Activated gamma-delta T cell treated with Interleukin-2 at 50 U/mL for 16 hours (primary cell): Measurements from ENCODE around the gene TM9SF4.
A peak's percentile ranks its signal among the peaks of the same experiment; 100 is the strongest.
"Not testable (repeated sequence)": the region's sequence is repeated elsewhere in the genome, so short reads cannot be mapped to it uniquely, and the experiment has no call there.

ENCODE experiments used
- DNase-seq: peaks from one replicate; pipeline ENCODE4 v3.0.0-alpha.2; 2020

TM9SF4 gene

DNA sequence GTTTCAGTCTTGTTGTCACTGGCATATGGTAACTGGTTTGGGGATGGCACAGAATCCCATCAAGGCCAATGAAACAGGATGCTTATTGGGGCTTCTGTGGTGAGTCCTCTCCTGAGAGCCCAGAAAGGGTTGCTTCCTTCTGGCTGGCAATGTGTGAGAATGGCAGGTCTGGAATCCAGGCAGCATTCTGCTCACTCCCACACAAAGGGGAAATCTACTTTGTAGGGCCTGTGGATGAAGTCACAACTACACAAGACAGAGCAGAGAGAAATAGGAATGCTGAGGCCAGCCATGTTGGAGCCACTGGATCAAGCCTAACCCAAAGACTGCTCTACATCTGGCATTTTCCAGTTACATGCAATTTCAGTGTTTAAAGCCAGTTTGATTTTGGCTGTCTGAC, 82.4 kb downstream of the TM9SF4 start:
- no peak for DNase-seq

DNA sequence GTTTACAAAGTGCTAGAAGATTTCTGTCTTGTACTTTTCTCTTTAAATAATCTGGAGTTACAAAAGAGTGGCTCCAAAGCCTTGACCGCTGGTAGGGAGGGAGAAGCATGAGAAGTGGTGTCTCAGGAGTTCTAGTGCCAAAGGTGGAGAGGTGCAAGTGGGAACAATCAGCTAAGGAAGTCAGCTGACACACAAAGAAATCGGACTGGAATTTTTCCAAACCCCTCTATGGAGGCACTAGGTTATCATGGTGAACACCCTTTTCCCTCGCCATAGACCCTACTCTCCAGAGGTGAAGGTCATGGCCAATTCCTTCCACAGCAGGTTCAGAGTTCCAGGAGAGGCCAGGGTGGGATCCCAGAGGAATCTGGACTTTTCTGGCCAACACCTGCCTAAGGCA, 83.2 kb downstream of the TM9SF4 start:
- DNase-seq, result no peak

DNA sequence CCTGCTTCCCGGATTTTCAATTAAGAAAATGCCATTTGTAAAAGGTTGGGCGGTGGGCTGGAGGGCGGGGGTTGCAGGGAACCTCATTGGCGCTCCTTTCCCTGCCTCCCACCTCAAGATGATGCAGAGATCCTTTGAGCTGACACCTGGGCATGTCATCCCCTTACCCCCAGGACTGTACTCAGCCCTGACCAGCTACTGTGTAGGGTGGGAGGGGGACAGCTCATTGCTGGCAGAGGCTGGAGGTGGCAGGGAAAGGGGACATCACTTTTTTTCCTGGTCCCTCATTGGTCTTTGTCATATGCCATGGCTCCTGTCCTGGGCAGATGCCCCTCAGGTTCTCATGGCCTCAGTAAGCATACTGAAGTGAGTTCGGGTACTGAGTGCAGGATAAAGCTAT, 83.8 kb downstream of the TM9SF4 start:
- DNase-seq, result not testable (repeated sequence)

DNA sequence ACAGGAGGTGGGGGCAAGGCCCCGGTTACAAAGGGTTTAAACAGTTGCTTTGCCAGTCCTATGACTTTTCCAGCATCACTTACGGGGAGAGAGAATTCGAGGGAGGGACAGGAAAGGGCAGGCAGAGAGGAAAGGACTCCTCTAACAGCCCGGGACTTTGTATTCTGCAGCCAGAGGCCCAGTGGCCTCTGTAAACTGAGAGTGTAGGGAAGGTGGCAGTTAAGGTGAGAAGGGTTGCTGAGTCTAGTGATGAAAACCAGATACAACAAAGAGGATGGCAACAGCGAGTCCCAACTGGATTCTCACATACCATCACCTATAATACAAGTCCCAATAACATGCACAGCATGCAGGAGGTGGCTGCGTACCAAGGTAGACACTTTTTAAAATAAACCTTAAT, 84.5 kb downstream of the TM9SF4 start:
- no peak for DNase-seq

DNA sequence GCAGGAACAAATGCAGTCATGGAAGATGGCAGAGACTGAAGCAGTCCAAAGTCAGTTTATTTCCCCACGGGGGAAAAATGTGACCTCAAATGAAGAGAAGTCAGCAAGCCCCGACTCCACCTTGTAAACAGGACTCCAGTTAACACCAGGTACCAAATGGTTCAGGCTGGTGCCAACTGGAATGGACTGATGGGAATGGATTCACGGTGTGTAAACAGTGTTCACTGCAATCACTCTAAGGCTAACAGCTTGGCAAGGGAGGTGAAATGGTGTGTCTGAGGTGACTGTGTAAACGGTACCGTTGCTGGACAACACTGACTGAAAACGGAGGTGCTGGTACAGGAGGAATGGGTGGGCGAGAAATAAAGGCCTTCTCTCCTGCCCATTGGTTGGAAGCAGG, 86.1 kb downstream of the TM9SF4 start:
- DNase-seq, result no peak

- not testable (repeated sequence) for DNase-seq
Observed at GRCh38 chr20:32196613-32197012, 87.1 kb downstream of the TM9SF4 start.

- DNase-seq, result not testable (repeated sequence)
Observed at GRCh38 chr20:32197136-32197535, 87.6 kb downstream of the TM9SF4 start.

DNA sequence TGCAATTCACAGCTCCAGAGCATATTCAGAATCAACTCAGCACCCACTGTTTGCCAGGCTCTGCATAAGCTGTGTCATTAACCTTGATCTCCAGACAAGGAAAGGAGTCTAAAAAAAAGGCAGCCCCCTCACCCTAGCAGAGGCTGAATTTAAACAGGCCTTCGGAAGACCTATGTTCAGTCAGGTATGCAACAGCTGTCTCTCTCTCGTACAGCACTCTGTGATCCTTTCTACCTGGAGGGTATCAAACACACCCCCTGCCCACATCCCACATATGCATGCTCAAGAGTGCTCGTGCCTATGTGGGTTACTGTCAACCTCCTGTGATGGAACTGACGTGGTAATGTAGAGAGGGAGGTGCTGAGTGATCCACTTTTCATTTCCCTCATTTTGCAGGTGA, 89.5 kb downstream of the TM9SF4 start:
- DNase-seq, result no peak

DNA sequence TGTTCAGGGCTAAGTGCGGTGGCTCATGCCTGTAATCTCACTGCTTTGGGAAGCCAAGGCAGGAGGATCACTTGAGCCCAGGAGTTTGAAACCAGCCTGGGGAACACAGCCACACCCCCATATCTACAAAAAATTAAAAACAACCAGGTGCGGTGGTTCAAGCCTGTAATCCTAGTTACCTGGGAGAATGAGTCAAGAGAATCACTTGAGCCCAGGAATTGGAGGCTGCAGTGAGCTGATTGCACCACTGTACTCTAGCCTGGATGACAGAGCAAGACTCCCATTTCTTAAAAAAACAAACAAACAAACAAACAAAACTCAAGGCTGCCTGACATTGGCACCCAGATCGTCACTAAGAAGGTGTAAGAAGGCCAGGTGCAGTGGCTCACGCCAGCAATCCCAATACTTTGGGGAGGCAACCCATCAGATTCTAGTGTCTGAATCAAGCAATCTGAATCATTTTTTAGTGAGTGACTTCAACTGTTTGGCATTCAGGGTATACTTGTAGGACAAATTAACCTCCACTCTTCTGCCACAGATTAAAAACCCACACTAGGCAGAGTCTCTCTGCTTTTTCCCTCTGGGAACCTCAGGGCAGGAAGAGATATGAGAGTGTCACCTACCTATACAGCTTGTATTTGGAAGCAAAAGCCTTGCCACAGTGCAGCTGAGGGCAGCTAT, 91.9 kb downstream of the TM9SF4 start:
- DNase-seq, result no peak

- no peak for DNase-seq
Observed at GRCh38 chr20:32201977-32202363, 92.5 kb downstream of the TM9SF4 start.

DNA sequence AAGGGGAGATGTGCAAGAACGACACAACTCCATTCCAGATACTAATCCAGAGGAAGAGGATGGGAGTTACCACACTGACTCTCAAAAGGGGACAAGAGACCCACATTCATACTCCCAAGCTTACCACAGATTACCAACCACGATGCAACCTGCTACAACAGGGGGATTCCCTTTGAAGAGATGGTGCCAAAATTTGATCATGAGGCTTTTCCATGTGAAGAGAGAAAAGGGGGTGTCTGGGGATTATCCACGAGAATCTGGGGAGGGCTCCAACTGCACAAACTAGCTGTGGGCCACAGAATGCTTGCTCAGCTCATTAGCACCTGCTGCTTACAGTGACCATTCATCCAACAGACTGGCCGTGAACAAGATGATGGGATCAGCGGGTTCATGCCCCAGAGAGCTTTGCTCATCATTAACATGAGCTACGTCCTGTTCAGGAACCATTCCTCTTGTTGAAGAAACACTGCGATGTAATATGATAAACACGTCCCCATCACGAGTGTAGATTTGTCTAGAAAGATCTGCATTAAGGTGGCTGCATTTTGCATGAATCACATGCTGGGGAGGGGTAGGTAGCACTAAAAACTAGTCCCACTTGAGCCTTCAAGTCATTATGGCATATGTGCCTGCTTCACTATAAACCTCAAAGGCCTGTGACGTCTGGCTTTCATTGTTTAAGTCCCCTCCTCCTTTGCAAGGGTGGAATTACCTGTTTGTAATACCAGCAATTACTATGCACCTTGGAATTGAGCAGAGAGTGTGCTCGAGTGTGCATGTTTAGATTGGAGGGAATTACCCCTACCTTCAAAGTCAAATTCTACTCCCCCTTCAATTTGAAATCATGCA, 94.1 kb downstream of the TM9SF4 start:
- no peak for DNase-seq

- no peak for DNase-seq
Observed at GRCh38 chr20:32204205-32205109, 94.9 kb downstream of the TM9SF4 start.

GRCh38 chr20:32205110-32205842, 95.8 kb downstream of the TM9SF4 start:
- no peak for DNase-seq

DNA sequence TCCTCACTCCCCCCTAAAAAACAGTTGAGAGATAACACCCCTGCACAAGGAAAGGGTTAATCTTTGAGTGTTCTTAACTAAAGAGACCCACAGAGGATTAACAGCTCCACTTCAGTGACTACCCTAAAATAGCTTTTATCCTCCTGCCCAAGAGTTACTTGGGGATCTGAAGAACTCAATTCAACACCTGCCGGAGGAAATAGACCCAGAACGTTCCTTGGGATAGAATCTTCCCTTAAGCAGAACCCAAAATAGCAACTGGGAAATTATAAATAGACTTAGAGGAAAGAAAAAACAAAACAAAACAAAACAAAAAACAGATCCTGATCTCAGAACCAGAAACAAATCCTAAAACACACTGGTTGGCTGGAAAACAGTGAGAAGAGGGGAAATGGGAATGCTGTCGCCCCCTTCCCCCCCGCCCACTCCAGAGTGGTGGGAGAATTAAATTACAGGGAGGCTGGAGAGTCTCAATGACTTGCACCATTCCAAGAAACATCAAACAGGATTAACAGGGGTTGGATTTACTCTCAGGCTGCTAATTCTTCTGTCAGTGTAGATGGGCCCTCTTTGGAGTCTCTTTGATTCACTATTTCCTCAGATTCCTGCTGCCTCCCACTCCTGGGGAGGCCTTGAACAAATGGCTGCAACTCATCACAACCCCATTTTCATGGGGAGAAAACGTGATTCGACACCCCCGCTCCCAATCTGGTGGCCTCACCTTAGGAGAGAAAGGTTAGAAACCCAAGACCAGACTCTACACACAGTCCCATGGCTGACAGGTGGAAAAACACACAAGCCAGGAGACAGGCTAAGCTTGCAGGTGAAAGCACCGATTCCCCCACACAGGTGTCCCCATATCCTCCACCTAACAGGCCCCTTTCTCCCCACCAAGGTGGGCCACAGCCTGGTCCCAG, 96.6 kb downstream of the TM9SF4 start:
- DNase-seq, result no peak

- DNase-seq, result no peak
Observed at GRCh38 chr20:32206760-32207625, 97.5 kb downstream of the TM9SF4 start.

DNA sequence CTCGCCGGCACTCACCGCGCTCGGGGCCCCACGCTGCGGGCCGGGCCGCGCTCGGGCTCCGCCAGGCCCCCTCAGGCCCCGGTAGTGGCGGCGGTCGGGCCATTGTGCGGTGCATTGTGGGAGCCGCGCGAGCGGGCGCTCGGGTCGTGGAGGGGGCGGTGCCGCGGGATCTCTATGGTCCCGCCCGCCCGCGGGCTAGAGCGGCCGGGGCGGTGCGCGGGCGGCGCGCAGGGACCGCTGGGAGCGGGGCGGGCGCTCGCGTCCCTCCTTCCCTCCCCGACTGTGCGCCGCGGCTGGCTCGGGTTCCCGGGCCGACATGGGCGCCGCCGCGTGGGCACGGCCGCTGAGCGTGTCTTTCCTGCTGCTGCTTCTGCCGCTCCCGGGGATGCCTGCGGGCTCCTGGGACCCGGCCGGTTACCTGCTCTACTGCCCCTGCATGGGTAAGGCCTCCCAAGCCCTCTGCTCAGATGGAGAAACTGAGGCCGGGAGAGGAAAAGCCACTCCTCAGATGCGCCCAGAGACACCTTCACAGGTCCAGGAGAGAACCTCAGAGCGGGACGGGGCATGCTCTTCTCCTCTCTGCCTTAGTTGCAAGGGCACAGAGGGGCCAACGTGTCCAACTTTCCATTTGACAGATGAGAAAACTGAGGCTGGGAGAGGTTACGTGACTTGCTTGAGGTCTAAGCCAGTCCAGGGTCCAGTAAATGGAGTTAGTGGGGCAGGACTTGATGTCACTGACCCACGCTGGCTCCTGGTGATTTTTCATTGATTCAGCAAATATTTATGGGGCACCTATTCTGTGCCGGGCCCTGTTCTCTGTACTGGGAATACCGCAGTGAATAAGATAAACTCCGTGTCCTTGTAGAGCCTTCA, 98.3 kb downstream of the TM9SF4 start, which contains the start of the genes PLAGL2 and POFUT1:
PLAGL2 (minus strand) TSS at position 118 of the 873 bp plus-strand sequence. CDS start 5,565 bp downstream, outside the sequence.
POFUT1 (plus strand) TSS at position 255 of the 873 bp plus-strand sequence; CDS start at position 317, 62 bp downstream.
- peak; percentile 84 for DNase-seq

DNA sequence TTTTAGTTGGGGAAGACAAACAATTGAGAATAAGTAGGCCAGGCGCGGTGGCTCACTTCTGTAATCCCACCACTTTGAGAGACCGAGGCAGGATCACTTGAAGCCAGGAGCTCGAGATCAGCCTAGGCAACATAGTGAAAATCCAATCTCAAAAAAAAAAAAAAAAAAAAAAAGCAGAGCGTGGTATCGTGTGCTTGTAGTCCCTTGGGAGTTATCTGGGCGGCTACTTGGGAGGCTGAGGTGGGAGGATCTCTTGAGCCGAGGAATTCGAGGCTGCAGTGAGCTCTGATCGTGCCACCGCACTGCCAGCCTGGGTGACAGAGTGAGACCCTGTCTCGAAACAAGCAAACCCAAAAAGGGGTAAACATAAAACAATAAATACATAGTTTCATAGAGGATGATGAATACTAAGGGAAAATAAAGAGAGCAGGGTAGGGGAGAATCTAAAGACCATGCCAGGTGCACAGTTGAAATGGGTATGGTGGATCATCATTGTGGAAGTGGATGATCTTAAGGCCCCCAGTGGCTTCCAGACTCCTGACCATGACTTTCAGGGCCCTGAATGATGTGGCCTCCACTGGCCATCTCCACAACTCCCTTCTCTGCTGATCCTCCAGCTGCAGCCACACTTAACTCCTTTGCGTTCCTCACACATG, 99.1 kb downstream of the TM9SF4 start:
- no peak for DNase-seq

DNA sequence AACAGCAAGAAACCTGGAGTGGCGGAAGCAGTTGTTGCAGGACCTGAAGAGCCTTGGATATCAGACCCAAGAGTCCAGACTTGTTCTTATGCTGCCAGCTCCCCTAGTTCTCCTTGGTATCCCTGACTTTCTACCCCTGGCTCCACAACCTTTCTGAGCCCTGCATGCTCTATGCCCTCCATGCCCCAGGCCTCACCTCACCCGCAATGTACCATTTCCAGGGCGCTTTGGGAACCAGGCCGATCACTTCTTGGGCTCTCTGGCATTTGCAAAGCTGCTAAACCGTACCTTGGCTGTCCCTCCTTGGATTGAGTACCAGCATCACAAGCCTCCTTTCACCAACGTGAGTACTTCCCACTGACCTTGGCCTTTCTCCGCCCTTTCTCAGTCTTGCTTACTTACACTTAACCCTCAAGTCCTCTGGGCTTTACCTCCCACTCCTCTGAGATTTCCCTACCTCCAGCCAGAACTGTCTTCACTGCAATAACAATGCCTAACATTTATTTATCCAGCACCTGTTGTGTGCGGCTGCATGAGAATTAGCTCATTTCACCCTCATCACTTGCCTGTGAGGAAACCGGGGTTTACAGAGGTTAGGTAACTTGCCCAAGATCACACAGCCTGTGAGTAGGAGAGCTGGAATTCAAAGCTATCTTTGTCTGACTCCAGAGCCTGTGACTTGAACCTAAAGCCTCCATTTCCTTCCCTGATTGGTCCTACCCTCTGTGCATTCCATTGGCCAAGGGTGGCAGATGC, 100.5 kb downstream of the TM9SF4 start:
- DNase-seq, result no peak
